ENCODE measurements around the gene RCOR2. TPM values are rescaled to one million over a fixed set of nuclear protein-coding genes. Genes with fewer than 3 reads are reported as not detected.

Gene RCOR2
- total RNA-seq, 1 experiment from 2014 or later, result 3.4 TPM

DNA sequence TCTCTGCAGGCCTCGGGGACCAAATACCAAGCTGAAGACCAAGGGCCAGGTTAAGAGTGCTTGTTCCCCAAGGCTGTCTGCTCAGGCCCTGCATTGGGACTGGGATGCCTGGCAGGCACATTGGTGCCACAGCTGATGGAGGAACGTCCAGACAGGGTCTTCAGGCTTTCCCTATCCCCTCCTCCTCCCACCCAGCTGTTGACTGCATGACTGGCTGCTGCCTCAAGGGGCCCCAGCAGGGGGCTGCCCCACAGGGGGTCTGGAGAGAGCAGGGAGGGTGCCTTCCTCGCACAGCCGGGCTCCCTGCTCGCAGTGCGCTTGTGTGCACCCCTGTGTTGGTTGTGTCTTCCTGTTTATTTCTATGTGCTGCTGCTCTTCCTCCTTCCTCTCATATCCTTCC lies 9.9 kb downstream of the RCOR2 start:
- no peaks in the 10 kb centered on the region for H3K4me1 ChIP-seq (replicated peaks; ENCODE audit: insufficient read depth)
- no TSS peak for BruUV-seq (replicated peaks)
- no peak for DNase-seq
- H3K4me3 ChIP-seq, result no peak overlapping the region
- no peak overlapping the region for H3K4me2 ChIP-seq
- peaks cover 15% of the 10 kb centered on the region; the same call in 1 of the 2 replicates for H4K20me1 ChIP-seq (ENCODE audit: insufficient read depth)
- TF ChIP-seq EZH2 (IDR thresholded peaks at IDR 0.05; ENCODE audit: low read depth) (no peak), CTCF (conservative IDR thresholded peaks at IDR 0.05) (no peak)
- H3K9me3 ChIP-seq (ENCODE audit: insufficient read depth, low read depth), result no peaks in the 10 kb centered on the region
- H2AFZ ChIP-seq, result no peak overlapping the region
- no peak overlapping the region for H3K27ac ChIP-seq
- no peaks in the 10 kb centered on the region for H3K79me2 ChIP-seq (ENCODE audit: low read depth)
- intact Hi-C loops (cut with micrococcal nuclease; ENCODE audit: unreplicated experiment), result no loop called here
- ChIA-PET POLR2A (ENCODE audit: unreplicated experiment) (no interaction called here), CTCF (interaction anchor here (0.6 to 1.4 kb wide), 3 partner anchors 31 to 69 kb away, joined by 3 to 5 read pairs (median 4); partner anchors contain the start of gene MARK2)
- H3F3A ChIP-seq (ENCODE audit: insufficient read depth, low read depth), result peaks cover 31% of the 10 kb centered on the region; the same call in 1 of the 2 replicates
- peaks cover 10% of the 10 kb centered on the region; the same call in 1 of the 2 replicates for H3K36me3 ChIP-seq (ENCODE audit: low read depth)
- no peaks in the 10 kb centered on the region for H3K9me2 ChIP-seq (ENCODE audit: insufficient read depth)
- no peaks in the 10 kb centered on the region for H3K27me3 ChIP-seq (ENCODE audit: insufficient read depth, low read depth)

GRCh38 chr11:63906585-63906984 lies 10.4 kb downstream of the RCOR2 start:
- CTCF ChIA-PET, result interaction anchor here (0.6 to 1.4 kb wide), 4 partner anchors 31 to 522 kb away, joined by 3 to 6 read pairs (median 4); partner anchors contain the start of gene MARK2
- intact Hi-C loops (cut with micrococcal nuclease; ENCODE audit: unreplicated experiment), result no loop called here
- TF ChIP-seq CTCF (conservative IDR thresholded peaks at IDR 0.05) (peak; percentile 37; the same call in 1 of the 2 replicates), EZH2 (IDR thresholded peaks at IDR 0.05; ENCODE audit: low read depth) (no peak)
- Histone ChIP-seq H3K27ac (no peak overlapping the region), H3K4me2 (no peak overlapping the region), H2AFZ (no peak overlapping the region), H4K20me1 (ENCODE audit: insufficient read depth) (peaks cover 15% of the 10 kb centered on the region; the same call in 1 of the 2 replicates), H3K9me2 (ENCODE audit: insufficient read depth) (no peaks in the 10 kb centered on the region), H3K36me3 (ENCODE audit: low read depth) (peaks cover 15% of the 10 kb centered on the region; the same call in 1 of the 2 replicates), H3K79me2 (ENCODE audit: low read depth) (no peaks in the 10 kb centered on the region), H3K27me3 (ENCODE audit: insufficient read depth, low read depth) (no peaks in the 10 kb centered on the region), H3F3A (ENCODE audit: insufficient read depth, low read depth) (peaks cover 33% of the 10 kb centered on the region; the same call in 1 of the 2 replicates), H3K4me3 (no peak overlapping the region), H3K4me1 (replicated peaks; ENCODE audit: insufficient read depth) (no peaks in the 10 kb centered on the region), H3K9me3 (ENCODE audit: insufficient read depth, low read depth) (no peaks in the 10 kb centered on the region)
- BruUV-seq (replicated peaks), result no TSS peak
- DNase-seq, result no peak
- POLR2A ChIA-PET (ENCODE audit: unreplicated experiment), result interaction anchor here (0.5 kb wide), 1 partner anchor 124 kb away, joined by 5 read pairs; no protein-coding TSS in a partner anchor

DNA sequence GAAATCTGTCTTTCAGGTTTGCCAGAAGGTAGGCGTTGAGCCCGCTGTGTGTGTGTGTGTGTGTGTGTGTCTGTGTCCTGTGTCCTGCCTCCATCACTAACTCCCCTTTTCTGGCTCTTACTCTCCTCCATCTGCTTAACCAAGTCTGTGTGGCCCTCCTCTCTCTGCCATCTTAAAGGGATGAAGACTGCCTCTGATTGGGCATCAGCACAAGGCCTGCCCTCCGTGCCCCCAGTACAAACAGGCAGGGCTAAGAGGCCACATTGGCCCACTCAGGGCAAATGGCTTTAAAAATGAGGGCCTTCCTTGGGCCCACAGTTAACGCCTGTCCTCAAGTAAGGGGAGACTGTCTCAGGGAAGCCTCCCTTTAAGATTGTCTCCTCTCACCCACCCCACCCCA lies 10.9 kb downstream of the RCOR2 start:
- Histone ChIP-seq H3F3A (ENCODE audit: insufficient read depth, low read depth) (peaks cover 33% of the 10 kb centered on the region; the same call in 1 of the 2 replicates), H3K4me1 (replicated peaks; ENCODE audit: insufficient read depth) (no peaks in the 10 kb centered on the region), H2AFZ (no peak overlapping the region), H3K4me3 (no peak overlapping the region), H3K27ac (no peak overlapping the region), H3K9me3 (ENCODE audit: insufficient read depth, low read depth) (no peaks in the 10 kb centered on the region), H3K27me3 (ENCODE audit: insufficient read depth, low read depth) (no peaks in the 10 kb centered on the region), H3K79me2 (ENCODE audit: low read depth) (no peaks in the 10 kb centered on the region), H3K9me2 (ENCODE audit: insufficient read depth) (no peaks in the 10 kb centered on the region), H3K4me2 (no peak overlapping the region), H4K20me1 (ENCODE audit: insufficient read depth) (peaks cover 15% of the 10 kb centered on the region; the same call in 1 of the 2 replicates), H3K36me3 (ENCODE audit: low read depth) (peaks cover 17% of the 10 kb centered on the region; the same call in 1 of the 2 replicates)
- CTCF ChIA-PET, result interaction anchor here (0.6 to 1.4 kb wide), 3 partner anchors 40 to 523 kb away, joined by 4 to 6 read pairs (median 5); partner anchors contain the start of gene MARK2
- intact Hi-C loops (cut with micrococcal nuclease; ENCODE audit: unreplicated experiment), result no loop called here
- no peak for TF ChIP-seq EZH2 (IDR thresholded peaks at IDR 0.05; ENCODE audit: low read depth)
- no peak for TF ChIP-seq CTCF (conservative IDR thresholded peaks at IDR 0.05)
- POLR2A ChIA-PET (ENCODE audit: unreplicated experiment), result interaction anchor here (0.5 kb wide), 1 partner anchor 124 kb away, joined by 5 read pairs; no protein-coding TSS in a partner anchor
- DNase-seq, result no peak
- BruUV-seq (replicated peaks), result no TSS peak
